Retinal pigment epithelial cell (primary cell): ENCODE data around the gene EIF3I.

ENCODE experiments used
- DNase-seq: peaks from one replicate; pipeline ENCODE4 v3.0.0-alpha.2; 2010; ENCODE audit warnings: low read depth
- H3K4me3 ChIP-seq: 2 replicates; pipeline ENCODE4 v1.5.1; 2011; ENCODE audit warnings: mild to moderate bottlenecking, low read length, control low read depth, moderate library complexity
- CTCF ChIP-seq: conservative IDR thresholded peaks from 2 replicates; pipeline ENCODE4 v1.5.1; 2011; ENCODE audit warnings: low read depth, low read length, control low read depth, inconsistent platforms

Gene EIF3I

GRCh38 chr1:32198237-32199042, 23.8 kb upstream of the EIF3I start:
- no peak for TF ChIP-seq CTCF
- no peak overlapping the region for H3K4me3 ChIP-seq
- no peak for DNase-seq

GRCh38 chr1:32199043-32199716, 23.0 kb upstream of the EIF3I start:
- TF ChIP-seq CTCF, result no peak
- DNase-seq, result no peak
- H3K4me3 ChIP-seq, result no peak overlapping the region

GRCh38 chr1:32199717-32200072, 22.5 kb upstream of the EIF3I start:
- DNase-seq, result no peak
- peak overlapping the region; percentile 73 for H3K4me3 ChIP-seq
- TF ChIP-seq CTCF, result no peak

GRCh38 chr1:32200226-32201010, 21.8 kb upstream of the EIF3I start, which contains the start of gene CCDC28B:
TSS of gene CCDC28B (plus strand) at chr1:32200595. CDS start at chr1:32201936, 1,341 bp downstream.
- no peak for DNase-seq
- no peak for TF ChIP-seq CTCF
- peak within 1 kb of the TSS; percentile 73 for H3K4me3 ChIP-seq

GRCh38 chr1:32201011-32201855, 21.0 kb upstream of the EIF3I start:
- H3K4me3 ChIP-seq, result peak overlapping the region; percentile 73
- TF ChIP-seq CTCF, result peak; percentile 18
- DNase-seq, result no peak

- peak overlapping the region; percentile 79 for H3K4me3 ChIP-seq
- TF ChIP-seq CTCF, result no peak
- no peak for DNase-seq
Measured at GRCh38 chr1:32204943-32205361, 17.3 kb upstream of the EIF3I start.
